Endothelial cell of umbilical vein (primary cell): ENCODE measurements around the gene AOC2.

Source experiments
- EZH2 ChIP-seq: IDR thresholded peaks from 2 replicates; pipeline ENCODE4 v1.6.1; 2012; ENCODE audit warnings: borderline replicate concordance, low read depth, mild to moderate bottlenecking, moderate library complexity, low read length, inconsistent platforms; ENCODE audit not compliant: severe bottlenecking
- JUN ChIP-seq: IDR thresholded peaks from 2 replicates; pipeline ENCODE4 v1.6.1; 2011; ENCODE audit warnings: borderline replicate concordance, low read depth; ENCODE audit not compliant: insufficient read length, insufficient read depth
- MYC ChIP-seq: IDR thresholded peaks from one replicate; pipeline ENCODE4 v1.6.1; 2011; ENCODE audit warnings: mild to moderate bottlenecking, low read depth, low read length
- POLR2A ChIP-seq: IDR thresholded peaks from 2 replicates; pipeline ENCODE4 v1.6.1; 2012; ENCODE audit warnings: low read depth, mild to moderate bottlenecking, control low read depth, low read length
- POLR2AphosphoS5 ChIP-seq: IDR thresholded peaks from 2 replicates; pipeline ENCODE4 v1.6.1; 2012; ENCODE audit warnings: low read depth, mild to moderate bottlenecking, control low read depth, low read length, moderate library complexity; ENCODE audit not compliant: insufficient read depth
- TF ChIP-seq, protein P1 (sequence below), 2 donors: IDR thresholded peaks; 1 replicate in 1 of 2; 2 replicates in 1 of 2; pipeline ENCODE4 v1.5.1; 2011; ENCODE audit warnings: low read length in 2 of 2, mild to moderate bottlenecking in 2 of 2, moderate library complexity in 2 of 2, control low read depth in 1 of 2, inconsistent platforms in 1 of 2, low read depth in 1 of 2; ENCODE audit not compliant: insufficient read depth in 1 of 2; ENCODE audit errors: extremely low read depth in 1 of 2
- TF ChIP-seq, protein P2 (sequence below): IDR thresholded peaks from 2 replicates; pipeline ENCODE4 v1.6.1; 2011; ENCODE audit not compliant: insufficient read depth, insufficient read length

DNA sequence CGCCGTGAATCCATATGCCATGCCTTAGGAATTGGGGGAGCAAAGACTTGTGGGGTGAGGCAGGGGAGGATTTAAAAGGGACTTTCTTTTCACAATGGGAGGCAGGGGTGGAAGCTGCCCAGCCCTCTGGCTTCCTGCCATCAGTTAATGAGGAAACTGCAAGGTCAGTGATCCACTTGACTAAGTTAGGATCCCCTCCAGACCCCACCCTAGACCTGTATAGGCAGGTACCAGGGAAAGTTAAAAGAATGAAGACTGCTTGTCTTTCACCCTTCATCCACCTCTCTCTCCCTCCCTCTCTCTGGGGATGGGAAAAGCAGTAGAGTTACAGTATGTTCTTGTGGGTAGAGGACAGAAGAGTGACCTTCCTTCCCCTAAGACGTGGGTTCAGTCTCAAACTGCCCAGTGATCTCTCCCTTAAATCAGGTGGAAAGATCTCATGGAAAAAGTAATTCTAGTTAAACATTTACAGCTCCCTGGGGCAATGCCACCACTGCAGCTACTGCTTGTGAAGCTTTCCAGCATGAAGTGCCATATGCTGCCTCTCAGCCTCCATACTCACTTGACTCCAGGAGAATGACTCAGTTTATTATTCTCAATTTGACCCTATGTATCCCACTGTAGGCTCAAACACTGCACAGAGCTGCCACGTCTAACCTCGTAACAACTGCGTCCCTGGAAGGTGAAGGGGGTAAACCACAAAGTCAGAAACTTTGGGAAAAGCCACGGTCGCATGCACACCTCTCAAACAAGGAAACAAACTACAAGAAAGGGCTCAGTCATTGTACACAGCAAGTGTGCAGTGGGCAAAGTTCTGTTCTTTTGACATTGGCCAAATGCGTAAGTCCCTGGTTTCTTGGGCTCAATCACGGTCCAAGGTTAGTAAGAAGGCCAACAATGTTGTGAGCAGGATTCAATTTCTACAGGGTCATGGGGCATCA lies 47.0 kb upstream of the AOC2 start:
- TF ChIP-seq, protein P1, sequence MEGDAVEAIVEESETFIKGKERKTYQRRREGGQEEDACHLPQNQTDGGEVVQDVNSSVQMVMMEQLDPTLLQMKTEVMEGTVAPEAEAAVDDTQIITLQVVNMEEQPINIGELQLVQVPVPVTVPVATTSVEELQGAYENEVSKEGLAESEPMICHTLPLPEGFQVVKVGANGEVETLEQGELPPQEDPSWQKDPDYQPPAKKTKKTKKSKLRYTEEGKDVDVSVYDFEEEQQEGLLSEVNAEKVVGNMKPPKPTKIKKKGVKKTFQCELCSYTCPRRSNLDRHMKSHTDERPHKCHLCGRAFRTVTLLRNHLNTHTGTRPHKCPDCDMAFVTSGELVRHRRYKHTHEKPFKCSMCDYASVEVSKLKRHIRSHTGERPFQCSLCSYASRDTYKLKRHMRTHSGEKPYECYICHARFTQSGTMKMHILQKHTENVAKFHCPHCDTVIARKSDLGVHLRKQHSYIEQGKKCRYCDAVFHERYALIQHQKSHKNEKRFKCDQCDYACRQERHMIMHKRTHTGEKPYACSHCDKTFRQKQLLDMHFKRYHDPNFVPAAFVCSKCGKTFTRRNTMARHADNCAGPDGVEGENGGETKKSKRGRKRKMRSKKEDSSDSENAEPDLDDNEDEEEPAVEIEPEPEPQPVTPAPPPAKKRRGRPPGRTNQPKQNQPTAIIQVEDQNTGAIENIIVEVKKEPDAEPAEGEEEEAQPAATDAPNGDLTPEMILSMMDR (IDR thresholded peaks at IDR 0.05; ENCODE audit: extremely low read depth in 1 of 2, insufficient read depth in 1 of 2, low read depth in 1 of 2, low read length in 2 of 2) = no peak
- TF ChIP-seq POLR2A (no peak), JUN (no peak), POLR2AphosphoS5 (no peak), EZH2 (no peak), MYC (no peak)
- TF ChIP-seq, protein P2, sequence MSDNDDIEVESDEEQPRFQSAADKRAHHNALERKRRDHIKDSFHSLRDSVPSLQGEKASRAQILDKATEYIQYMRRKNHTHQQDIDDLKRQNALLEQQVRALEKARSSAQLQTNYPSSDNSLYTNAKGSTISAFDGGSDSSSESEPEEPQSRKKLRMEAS = no peak
